Activated CD8-positive, alpha-beta memory T cell treated with anti-CD3 and anti-CD28 coated beads, Interleukin-2, amount 50 U/mL, for 24 hours (primary cell): ENCODE results near the gene STIP1.
"Not testable (repeated sequence)": the region's sequence is repeated elsewhere in the genome, so short reads cannot be mapped to it uniquely, and the experiment has no call there.

Source experiments
- DNase-seq: peaks from one replicate; pipeline ENCODE4 v3.0.0-alpha.2; 2020; ENCODE audit errors: extremely low read depth

STIP1 gene

DNA sequence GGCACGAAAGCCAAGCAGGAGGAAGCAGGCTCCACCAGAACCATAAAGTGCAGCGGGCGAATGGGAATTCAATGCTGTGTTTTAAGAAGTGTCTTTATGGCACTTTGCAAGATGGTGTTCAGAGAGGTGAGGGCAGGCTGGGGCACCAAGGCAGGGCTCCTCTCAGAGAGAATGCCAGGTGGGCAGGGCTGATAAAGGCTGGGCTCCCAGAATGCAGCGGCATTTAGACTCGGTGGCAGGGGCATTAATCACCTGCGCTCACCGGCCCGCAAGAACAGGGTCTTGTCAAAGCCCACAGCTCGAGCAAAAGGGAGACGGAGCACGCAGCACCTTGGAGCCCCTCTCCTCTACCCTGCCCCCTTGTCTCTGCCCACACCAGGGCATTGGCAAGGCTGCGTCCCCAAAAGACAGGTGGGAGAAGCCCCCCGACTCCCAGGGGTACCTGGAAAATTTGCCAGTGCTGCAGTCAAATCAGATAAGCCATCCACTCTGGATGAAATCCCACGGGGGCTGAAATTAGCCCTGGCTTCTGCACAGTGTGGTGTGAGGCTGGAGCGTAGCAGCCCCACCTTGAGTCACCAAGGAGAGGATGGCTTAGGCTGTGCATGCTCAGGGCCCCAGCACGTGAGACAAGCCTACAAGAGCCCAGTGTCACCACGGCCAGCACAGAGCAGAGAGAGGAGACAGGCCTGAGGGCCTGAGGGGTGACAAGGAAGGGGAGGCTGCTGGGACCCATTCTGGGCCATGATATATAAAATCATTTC lies 28.2 kb upstream of the STIP1 start:
- DNase-seq = no peak

DNA sequence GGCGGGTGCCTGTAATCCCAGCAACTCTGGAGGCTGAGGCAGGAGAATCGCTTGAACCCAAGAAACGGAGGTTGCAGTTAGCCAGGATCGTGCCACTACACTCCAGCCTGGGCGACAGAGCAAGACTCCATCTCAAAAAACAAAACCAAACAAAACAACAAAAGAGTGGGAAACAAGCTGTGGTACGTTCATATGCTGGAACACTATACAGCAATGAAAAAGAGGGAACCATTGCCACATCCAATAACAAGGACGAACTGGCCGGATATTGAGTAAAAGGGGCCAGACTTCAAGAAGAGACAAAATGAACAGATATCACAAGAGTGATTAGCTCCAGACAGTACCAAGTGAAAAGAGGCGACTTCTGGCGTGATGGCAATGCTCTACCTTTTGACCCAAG lies 24.9 kb upstream of the STIP1 start:
- no peak for DNase-seq

DNA sequence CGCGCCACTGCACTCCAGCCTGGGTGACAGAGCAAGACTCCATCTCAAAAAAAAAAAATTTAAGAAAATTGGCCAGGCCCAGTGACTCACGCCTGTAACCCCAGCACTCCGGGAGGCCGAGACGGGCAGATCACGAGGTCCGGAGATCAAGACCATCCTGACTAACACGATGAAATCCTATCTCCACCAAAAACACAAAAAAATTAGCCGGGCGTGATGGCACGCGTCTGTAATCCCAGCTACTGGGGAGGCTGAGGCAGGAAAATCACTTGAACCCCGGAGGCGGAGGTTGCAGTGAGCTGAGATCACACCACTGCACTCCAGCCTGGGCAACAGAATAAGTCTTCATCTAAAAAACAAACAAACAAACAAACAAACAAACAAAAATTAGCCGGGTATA lies 23.2 kb upstream of the STIP1 start:
- DNase-seq = not testable (repeated sequence)

- no peak for DNase-seq
Measured at GRCh38 chr11:64163951-64164350, 22.0 kb upstream of the STIP1 start.

- no peak for DNase-seq
Measured at GRCh38 chr11:64164392-64165312, 21.3 kb upstream of the STIP1 start.

DNA sequence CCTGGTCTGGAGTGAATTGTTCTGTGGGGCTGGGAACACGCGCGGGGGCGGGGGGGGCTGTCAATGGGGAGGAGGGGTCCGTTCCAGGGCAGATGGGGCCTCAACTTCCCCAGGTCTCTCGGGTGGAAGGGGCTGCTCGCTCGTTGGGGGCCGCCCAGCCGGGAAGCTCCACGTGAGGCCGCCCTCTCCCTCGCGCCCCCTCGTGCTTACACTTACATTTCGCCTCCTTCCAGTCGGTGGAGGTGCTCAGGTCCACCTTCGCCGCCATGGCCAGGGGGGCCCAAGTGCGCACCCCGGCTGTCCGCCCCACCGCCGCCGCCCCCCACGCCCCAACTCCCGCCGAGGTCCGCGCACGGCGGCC lies 20.5 kb upstream of the STIP1 start:
- no peak for DNase-seq

- no peak for DNase-seq
Measured at GRCh38 chr11:64165842-64166635, 19.9 kb upstream of the STIP1 start, which contains the start of gene MACROD1. Gene MACROD1, minus strand, starts transcription at chr11:64166113. Its CDS starts 119 bp downstream, at chr11:64165994.

GRCh38 chr11:64170419-64170818 lies 15.6 kb upstream of the STIP1 start:
- DNase-seq = no peak

GRCh38 chr11:64173616-64174355 lies 12.2 kb upstream of the STIP1 start:
- DNase-seq = no peak

GRCh38 chr11:64176751-64177150 lies 9.2 kb upstream of the STIP1 start:
- no peak for DNase-seq

GRCh38 chr11:64178203-64178602 lies 7.8 kb upstream of the STIP1 start:
- DNase-seq = no peak

DNA sequence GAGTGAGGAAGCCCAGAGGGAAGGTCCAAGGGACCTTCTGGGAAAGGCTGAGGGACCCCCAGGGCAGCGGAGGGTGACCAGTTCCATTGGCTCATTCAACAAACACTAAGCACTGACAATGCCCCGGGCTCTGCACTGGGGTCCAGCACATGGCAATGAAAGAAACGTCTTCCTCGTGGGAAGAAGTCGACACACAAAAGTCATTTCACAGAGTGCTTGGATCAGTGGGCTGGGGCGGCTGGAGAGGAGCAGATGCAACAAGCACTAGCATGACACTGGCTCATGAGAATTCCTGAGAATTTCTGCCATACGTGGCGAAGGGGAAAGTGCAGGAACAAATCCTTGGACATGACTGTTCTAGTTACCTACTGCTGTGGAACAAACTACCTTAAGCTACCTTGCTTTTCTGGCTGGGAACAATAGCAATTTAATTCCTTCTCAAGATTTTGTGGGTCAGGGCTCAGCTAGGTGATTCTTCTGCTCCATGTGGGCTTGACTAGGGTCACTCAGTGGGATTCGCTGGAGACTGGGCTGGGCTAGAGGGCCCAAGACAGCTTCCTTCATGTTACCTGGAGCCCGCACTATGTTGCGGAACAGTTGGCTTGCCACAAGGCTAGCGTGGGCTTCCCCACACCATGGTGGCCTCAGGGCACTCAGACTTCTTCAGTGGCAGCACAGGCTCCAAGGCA lies 6.9 kb upstream of the STIP1 start:
- no peak for DNase-seq

- no peak for DNase-seq
Measured at GRCh38 chr11:64180891-64181290, 5.1 kb upstream of the STIP1 start.

GRCh38 chr11:64181506-64182411 lies 4.2 kb upstream of the STIP1 start:
- DNase-seq = no peak

GRCh38 chr11:64183890-64184289 lies 2.1 kb upstream of the STIP1 start:
- DNase-seq = no peak

GRCh38 chr11:64185175-64185692 lies 737 bp upstream of the STIP1 start:
- no peak for DNase-seq

DNA sequence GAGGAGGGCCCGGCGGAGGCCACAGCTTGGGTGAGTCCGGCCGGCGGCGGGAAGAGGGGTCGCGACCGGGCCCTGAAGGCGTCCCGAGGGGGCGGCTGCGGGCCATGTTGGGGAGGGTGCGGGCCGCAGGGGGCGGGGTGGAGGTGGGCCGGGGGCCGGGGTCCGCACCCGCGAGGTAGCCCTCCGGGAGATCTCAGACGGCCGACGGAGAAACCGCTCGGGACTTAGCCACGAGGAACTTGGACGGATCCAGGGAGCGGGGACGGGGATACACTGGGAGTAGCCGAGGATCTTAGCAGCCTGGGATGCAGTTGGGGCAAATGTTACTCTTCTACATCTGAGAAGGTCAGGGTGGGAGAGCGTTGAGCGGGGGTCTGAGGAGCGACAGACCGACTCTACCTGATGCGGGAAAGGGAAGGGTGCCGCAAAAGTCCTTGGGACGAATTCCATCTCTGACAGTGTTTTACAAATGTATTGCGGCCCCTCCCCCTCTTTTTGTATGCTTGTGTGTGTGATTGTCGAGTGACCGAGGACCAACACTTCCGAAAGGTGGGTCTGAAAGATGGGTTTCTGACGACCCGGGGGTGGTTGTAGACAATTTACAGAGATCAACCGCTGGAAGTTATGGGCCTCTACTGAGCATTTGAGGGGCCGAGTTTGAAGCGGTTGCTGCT lies 658 bp downstream of the STIP1 start:
- DNase-seq = no peak

DNA sequence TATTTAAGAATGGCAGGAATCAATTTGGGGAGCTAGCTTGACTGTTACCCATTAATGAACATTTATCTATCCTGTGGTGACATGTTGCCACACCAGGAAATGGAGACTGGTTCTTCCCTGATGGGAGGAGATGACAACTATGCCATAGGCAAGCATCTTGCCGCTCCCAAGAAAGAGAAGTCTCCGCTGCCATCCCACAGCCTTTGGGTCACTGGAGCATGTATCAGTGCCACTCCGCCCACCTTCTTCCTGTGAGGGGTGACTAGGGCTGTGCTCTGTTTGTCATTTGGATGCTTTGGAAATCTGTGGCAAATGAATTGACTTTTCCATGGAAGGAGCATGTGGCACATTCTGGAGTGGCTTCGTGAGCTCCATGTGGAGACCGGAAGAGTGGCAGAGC lies 6.5 kb downstream of the STIP1 start:
- DNase-seq = no peak

DNA sequence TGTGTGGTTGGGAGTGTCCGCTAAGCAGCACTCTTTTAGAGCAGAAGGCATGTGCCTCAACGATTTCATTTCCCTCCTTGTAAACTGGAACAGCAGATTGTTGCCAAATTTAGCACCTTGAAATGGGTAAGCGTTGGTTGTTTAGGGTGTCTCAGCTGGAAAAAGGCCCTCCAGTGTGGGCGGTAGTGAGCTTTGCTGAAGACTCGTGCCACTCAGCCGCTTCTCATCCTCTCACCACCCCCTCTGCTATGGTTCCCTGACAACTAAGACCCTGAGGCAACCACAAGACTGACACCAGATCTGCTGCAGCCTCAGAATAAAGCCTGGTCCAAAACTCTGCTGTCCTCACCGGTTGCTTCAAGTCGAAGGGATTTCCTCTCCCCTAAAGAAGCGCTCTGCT lies 10.7 kb downstream of the STIP1 start:
- DNase-seq = no peak
